Umbilical cord (tissue), 2 donors: ENCODE results near the gene THAP6. TPM values are rescaled to one million over a fixed set of nuclear protein-coding genes. Genes with fewer than 3 reads are reported as not detected.

ENCODE experiments used
- DNase-seq: peaks from one replicate; pipeline ENCODE4 v3.0.0-alpha.2; 2015; ENCODE audit warnings: low spot score
- total RNA-seq: library from RNA; depleted of rRNA; stranded (reverse); fragments of >200 nt; gene quantifications from one replicate; pipeline ENCODE4 v1.2.3, GENCODE V29; 2014; ENCODE audit warnings: low replicate concordance; ENCODE audit not compliant: insufficient read depth

The THAP6 gene
- total RNA-seq, 1 donor from 2014 or later = 36.1 TPM

DNA sequence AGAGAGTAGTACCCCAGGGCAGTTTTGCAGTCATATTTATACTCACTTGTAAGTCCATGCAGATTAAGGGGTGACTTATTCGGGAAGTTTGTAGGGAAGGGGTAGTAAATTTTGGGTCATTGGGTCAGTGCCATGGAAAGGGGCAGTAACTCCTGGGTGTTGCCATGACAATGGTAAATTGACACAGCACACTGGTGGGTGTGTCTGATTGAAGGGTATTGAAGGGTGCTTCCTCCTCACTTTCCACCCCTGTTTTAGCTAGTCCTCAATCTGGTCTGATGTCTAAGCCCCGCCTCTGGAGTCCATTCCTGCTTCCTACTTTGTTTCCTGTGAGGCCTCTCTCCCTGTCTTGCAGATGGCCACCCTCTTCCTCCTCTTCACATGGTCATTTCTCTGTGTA, 53.5 kb downstream of the THAP6 start:
- DNase-seq = no peak

Other genes starting within 250 kb of the THAP6 start
- gene RCHY1, start 70 bp upstream of the THAP6 start, total RNA-seq = 57.8 TPM
- gene ODAPH, start 41.6 kb downstream of the THAP6 start, total RNA-seq = 3.1 TPM
- 1.2 TPM for gene CDKL2, start 116.1 kb downstream of the THAP6 start, total RNA-seq
- gene G3BP2, start 158.9 kb downstream of the THAP6 start, total RNA-seq = 94.9 TPM
- 136 TPM for gene USO1, start 210.1 kb downstream of the THAP6 start, total RNA-seq